ENCODE data around the gene UNC5A.

- TF ChIP-seq POLR2AphosphoS5 (IDR thresholded peaks at IDR 0.05; ENCODE audit: borderline replicate concordance, low read depth, low read length) (no peak), EZH2 (IDR thresholded peaks at IDR 0.05) (no peak), FOXP2 (optimal IDR thresholded peaks at IDR 0.05; ENCODE audit: control extremely low read depth, extremely low read length, insufficient read depth) (no peak)
Observed at GRCh38 chr5:176817369-176817840, 7.0 kb downstream of the UNC5A start.

All from SK-N-MC (cell line).